Effector CD8-positive, alpha-beta T cell (primary cell): ENCODE results near the gene BHLHE40.

ENCODE experiments used
- DNase-seq: peaks from one replicate; lab custom pipeline; 2025; lab: John Stamatoyannopoulos, UW

BHLHE40 gene

GRCh38 chr3:5001135-5001534 is 21.9 kb downstream of the BHLHE40 start:
- DNase-seq = no peak

GRCh38 chr3:5001805-5002173 is 22.6 kb downstream of the BHLHE40 start:
- DNase-seq = no peak

GRCh38 chr3:5002174-5002870 is 23.1 kb downstream of the BHLHE40 start:
- DNase-seq = no peak

GRCh38 chr3:5002871-5003247 is 23.6 kb downstream of the BHLHE40 start:
- no peak for DNase-seq

DNA sequence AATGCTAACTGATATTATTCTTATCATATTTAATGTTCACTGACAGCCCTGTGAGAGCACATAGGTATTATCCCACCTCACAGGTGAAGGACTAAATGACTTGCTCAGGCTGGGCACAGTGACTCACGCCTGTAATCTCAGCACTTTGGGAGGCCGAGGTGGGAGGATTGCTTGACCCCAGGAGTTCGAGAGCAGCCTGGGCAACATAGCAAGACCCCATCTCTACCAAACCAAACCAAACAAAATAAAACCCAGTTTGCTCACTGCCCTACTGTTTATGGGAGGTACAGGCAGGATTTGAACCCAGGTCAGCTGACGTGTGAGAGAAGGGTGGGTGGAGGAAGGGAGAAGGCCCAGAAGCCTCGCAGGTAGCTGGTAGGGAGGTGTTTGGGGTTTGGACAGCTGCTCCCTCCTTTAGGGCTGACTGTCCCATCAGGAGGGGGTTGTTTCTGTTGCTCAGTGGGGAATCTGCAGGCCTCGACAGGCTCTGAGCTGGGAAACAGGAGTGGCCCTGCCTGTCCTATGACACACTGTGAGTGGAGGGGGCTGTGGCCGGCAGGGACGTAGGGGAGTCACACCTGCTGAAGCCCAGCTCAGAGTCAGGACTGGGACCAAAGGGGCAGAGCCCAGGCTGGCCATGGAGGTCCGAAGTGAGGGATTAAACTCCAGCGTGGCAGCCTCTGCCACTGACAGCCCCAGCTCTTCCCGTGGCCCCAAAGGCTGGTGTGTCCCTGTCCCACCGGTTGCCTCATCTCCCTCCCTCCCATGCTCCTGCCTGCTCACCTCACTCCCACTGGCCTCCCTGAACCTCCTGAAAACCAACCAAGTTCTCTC is 25.3 kb downstream of the BHLHE40 start:
- DNase-seq = no peak

DNA sequence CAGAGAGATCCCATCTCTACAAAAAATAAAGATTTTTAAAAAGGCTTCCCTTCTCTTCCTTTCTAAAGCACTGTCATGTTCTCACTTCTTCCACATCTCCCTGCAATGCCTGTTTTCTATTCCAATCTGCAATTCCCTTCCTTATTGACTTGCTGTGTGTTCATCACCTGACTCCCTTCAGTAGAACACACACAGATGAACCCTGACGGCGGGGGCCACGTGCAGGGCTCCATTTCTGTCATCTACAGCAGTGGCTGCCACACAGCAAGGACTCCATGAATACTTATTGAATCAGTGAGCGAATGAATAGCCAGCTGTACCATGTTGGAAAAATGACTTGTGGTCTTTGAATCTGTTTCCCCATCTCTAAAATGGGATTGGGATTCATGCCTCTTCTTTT is 26.1 kb downstream of the BHLHE40 start:
- no peak for DNase-seq

- no peak for DNase-seq
Measured at GRCh38 chr3:5006755-5007202, 27.5 kb downstream of the BHLHE40 start.

- DNase-seq = no peak
Measured at GRCh38 chr3:5007873-5008272, 28.6 kb downstream of the BHLHE40 start.

- no peak for DNase-seq
Measured at GRCh38 chr3:5009506-5010109, 30.4 kb downstream of the BHLHE40 start.

DNA sequence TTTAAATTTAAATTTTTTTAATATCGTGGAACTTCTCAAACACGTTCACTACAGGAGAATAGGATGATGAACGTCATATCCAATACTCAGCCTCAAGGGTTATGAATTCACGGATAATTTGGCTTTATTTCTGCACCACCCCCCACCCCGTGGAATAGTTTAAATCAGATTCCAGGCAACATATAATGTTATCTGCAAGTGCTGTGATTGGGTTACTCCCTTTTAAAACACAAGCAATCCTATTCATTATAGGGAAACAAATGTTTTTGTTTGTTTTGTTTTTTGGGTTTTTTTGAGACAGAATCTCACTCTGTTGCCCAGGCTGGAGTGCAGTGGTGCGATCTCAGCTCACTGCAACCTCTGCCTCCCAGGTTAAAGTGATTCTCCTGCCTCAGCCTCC is 30.9 kb downstream of the BHLHE40 start:
- DNase-seq = no peak

GRCh38 chr3:5010706-5011554 is 31.7 kb downstream of the BHLHE40 start:
- DNase-seq = no peak

GRCh38 chr3:5011555-5012256 is 32.5 kb downstream of the BHLHE40 start:
- DNase-seq = no peak

- DNase-seq = no peak
Measured at GRCh38 chr3:5012367-5012766, 33.1 kb downstream of the BHLHE40 start.

DNA sequence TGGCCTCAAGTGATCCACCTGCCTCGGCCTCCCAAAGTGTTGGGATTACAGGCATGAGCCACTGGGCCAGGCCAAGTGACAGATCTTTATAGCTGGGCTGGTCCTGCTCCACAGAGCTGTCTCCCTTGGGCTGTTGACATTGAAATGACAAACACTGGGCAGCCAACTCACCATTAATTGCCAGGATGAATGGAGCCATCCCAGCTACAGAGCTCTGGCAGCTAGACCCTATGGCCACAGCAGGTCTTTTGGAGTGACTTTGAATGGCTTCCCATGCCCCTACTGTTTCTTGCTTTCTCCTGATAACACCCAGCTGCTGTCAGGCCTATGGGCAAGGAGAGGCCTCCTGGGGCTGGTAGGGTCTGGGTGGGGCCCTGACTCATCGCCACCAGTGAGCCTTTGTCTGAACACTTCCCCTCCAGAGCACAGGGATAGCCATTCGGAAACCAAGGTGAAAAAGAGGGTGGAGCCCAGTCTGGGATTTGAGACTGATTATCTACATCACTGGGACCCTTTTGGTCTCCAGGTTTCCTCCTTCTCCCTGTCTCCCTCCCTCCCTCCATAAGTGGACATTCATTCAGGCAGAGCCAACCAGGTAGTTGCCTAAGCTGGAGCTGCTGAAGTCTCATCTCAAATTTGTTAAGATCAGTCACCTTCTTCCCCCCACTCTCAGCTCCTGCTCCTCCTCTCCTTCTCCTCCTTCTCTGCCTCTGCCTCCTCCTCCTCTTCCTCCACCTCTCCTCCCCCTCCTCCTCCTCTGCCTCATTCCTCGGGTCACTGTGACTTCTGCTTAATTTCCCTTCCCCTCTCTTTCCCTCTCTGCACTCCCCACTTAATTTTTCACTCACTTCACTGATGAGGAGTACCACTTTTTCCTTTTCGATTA is 34.0 kb downstream of the BHLHE40 start:
- DNase-seq = no peak

- no peak for DNase-seq
Measured at GRCh38 chr3:5014391-5014790, 35.2 kb downstream of the BHLHE40 start.

- DNase-seq = no peak
Measured at GRCh38 chr3:5015056-5015455, 35.8 kb downstream of the BHLHE40 start.

GRCh38 chr3:5016211-5017161 is 37.2 kb downstream of the BHLHE40 start:
- DNase-seq = no peak

DNA sequence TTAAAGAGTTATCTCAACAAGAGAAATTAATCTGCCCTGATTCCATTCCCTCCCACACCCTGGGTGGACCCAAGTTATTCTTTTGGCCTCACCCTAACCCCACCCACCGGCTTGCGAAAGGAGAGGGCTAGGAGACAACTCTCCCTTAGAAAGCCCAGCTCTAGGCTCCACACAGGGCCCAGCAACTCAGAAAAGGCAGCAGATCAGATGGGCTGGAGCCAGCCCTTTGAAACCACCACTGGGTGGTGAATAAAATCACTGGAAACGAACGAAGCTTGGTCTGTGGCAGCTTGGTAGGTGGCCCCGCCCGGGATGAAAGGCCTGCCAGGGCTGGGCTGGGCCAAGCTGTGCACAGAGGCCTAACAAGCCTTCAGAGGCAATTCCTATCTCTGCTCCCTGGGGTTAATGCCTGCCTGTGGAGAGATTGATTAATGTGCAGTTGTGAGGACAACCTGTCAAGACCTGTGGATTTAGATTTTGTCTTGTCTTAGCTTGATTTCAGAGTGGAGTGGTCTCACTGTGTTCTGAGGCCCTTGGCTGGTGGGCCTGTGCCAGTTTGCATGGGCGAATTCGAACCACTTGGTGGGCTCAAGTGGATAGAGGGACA is 38.8 kb downstream of the BHLHE40 start:
- DNase-seq = no peak
